HuH-7.5 (cell line): ENCODE data around the gene CAPN11.

Experiments used
- DNase-seq: peaks from one replicate; pipeline ENCODE4 v3.0.0; 2011; ENCODE audit warnings: low spot score

CAPN11 gene

DNA sequence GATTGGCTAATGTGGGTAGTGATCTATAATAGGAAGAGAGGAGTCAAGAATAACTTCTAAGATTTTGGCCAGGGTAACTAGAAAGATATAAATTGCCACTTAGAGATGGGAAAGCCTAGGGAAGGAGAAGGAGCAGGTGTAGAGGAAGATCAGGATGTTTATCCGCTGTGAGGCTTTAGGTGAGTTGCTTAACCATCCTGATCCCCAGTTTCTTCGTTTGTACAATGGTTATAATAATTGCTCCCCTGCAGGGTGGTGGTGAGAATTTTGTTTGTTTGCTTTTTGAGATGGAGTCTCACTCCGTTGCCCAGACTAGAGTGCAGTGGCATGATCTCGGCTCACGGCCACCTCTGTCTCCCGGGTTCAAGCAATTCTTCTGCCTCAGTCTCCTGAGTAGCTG lies 55.7 kb downstream of the CAPN11 start:
- no peak for DNase-seq

DNA sequence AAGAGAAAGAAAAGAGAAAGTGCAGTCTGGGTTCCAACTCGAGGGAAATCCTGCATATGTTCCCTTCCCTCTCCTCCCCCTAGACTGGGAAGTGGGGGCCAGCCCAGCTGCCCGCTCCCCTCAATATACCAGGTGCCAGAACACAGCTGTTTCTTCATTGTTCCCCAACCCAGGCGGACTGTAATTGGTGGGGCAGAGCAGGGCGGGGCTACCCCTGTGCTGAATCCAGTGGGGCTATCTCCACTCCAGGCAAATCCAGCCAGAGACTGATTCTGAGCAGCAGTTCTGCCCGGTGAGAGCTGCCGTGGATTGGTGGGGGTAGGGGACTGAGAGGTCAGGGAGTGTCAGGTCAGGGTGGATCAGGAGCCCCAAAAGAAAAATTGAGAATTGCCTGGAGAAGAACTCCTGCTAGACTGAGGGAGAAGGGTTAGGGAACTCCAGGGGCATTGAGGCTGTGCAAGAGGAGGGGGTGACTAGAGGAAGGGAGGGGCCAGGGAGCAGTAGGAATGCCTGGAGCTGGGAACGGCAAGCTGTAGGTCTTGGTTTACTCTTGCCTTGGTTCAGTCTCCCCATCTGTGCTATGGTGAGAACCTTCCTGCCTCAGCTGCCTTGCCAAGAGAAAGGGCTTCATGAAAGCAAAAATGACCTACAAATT lies 58.2 kb downstream of the CAPN11 start, which contains the start of gene MYMX:
TSS of gene MYMX (plus strand) at position 250 of the 655 bp plus-strand sequence. CDS start 546 bp downstream, outside the sequence.
- DNase-seq: no peak

DNA sequence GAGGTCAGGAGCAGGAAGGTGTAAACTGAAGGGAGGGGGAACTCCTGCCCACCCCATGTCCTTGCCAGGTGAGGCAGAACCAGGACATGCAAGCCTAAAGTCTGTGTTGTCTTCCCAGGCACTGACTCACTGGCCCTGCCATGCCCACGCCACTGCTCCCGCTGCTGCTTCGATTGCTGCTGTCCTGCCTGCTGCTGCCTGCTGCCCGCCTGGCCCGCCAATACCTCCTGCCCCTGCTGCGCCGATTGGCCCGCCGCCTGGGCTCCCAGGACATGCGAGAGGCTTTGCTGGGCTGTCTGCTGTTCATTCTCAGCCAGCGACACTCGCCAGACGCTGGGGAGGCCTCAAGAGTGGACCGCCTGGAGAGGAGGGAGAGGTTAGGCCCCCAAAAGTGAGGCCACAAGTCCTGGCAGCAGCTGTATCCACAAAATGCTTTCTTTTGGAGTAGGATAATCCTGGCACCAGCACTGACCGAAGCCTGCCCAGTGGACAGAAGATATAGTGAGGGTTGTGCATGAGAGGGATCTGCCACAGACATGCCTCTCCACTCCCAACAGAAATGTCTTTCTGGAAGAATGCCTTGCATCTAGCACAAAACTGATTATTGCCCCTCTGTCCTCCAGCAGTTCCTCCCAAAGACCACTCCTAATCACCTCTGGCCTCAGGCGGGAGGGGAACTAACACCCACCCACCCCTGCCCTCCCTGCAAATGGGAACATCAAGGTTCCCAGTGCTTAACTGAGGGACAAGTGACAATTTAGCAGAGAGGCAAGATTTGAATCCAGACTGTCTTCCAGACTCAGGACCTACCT lies 58.9 kb downstream of the CAPN11 start:
- DNase-seq: no peak

DNA sequence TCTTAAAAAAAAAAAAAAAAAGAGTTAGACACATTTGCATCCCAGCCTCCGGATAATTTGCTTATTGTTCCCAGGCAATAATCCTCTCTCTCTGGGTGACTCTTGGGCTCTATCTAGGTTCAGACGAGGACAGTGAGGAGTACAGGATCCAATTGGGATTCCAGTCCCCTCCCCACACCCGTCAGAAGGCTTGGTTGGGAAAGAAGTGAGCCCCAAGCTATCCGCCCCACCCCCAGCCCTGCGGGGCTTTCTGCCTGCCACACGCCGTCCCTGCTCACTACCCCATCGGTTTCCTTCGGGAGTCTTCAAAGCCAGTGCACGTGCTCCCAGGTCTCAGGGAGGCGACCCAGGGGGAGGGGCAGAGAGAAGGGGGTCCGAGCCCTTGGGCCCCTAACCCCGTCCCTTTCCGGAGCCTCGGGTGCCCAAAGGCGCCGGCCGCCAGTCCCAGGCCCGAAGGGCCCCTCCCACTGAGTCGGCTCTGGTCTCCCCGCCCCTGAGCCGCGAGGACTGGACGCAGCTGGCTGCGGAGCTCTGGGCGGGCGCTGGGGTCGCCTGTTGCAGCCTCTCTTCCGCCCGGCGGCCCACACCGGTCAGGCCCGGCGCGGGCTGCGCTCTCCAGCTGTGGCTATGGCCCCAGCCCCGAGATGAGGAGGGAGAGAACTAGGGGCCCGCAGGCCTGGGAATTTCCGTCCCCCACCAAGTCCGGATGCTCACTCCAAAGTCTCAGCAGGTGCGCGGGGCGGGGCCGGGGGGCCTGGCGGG lies 60.6 kb downstream of the CAPN11 start:
- peak; percentile 70 for DNase-seq

DNA sequence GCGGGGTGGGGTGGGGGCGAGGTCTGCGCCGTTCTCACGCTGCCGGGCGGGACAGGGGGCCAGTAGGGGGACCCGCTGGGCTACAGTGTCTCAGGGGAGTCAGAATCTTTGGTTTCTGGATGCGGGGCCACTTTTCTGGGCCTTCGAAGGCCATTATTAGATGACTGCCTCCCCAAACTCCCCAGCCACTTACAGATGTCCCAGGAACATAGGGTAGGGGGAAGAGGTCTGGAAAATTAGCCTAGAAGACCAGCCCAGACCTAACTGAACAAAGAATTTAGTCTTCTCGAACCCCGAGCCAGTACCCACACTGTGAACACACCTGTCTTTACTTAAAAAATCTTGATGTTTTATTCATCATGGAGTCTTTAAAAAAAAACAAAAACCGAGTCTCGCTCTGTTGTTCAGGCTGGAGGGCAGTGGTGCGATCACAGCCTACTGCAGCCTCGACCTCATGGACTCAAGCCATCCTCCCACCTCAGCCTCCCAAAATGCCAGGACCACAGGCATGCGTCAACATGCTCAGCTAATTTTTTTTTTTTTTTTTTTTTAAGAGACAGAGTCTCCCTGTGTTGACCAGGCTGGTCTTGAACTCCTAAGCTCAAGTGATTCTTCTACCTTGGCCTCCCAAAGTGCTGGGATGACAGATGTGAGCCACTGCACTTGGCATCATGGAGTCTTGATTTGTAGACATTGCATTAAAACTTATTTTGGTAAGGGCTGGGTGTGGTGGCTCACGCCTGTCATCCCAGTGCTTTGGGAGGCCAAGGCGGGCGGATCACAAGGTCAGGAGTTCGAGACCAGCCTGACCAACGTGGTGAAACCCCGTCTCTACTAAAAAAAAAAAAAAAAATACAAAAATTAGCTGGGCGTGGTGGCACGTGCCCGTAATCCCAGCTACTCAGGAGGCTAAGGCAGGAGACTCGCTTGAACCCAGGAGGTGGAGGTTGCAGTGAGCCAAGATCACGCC lies 61.5 kb downstream of the CAPN11 start:
- DNase-seq: peak; percentile 37

DNA sequence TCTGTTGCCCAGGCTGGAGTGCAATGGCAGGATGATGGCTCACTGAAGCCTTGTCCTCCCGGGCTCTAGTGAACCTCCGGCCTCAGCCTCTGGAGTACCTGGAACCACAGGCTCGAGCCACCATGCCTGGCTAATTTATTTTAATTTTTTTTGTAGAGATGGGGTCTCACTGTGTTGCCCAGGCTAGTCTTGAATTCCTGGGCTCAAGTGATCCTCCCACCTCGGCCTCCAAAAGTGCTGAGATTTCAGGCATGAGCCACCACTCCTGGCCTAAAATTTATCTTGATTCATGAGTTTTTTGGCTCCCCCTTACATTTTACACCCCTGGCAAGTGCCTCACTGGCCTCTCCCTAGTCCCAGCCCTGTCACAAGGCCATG lies 62.3 kb downstream of the CAPN11 start:
- DNase-seq: no peak

DNA sequence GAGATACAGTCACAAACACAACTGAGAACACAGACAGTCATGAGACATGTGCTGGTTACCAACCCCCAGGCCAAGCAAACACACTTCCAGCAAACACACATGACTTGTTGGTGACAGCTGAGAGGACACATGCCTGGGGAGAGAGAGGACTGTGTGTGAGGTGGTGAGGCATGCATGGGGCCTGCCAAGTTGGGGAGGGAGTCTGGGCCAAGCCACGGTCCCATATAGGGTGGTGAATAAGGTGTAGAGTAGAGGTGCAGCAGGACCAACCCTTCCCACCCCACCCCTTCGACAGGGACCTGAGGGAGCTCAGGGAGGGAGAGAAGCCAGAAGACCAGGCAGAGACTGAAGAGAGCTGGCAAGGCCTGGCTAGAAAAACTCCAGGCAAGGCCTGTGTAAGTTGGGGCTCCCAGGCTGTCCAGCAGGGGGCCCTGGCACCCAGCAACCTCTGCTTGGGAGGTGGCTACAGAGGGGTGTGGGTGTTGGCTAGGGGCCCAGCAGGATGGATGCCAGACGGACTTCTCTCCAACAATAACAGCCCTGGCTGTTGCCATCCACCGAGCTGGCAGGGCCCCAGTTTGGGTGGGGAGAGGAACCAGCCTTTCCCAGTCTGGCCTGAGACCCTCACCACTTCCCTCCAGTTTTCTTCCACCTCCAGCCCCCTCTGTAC lies 62.8 kb downstream of the CAPN11 start:
- DNase-seq: peak; percentile 75

DNA sequence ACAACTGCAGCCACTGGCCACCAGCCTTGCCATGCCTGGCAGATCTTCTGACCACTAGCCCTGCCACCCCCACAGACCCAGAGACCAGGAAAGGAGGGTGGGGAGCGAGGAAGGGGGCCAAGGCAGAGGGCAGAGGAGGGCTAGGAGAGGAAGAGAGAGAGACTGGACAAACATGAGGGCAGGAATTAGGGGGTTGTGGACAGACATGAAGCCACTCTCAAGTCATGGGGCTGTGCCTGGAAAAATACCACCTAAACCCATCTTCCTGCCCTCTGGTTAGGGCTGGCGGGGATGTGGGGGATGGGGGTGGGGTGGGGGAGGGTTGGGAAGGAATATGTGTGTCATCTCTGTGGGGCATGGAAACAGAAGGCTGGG lies 63.3 kb downstream of the CAPN11 start:
- DNase-seq: no peak

DNA sequence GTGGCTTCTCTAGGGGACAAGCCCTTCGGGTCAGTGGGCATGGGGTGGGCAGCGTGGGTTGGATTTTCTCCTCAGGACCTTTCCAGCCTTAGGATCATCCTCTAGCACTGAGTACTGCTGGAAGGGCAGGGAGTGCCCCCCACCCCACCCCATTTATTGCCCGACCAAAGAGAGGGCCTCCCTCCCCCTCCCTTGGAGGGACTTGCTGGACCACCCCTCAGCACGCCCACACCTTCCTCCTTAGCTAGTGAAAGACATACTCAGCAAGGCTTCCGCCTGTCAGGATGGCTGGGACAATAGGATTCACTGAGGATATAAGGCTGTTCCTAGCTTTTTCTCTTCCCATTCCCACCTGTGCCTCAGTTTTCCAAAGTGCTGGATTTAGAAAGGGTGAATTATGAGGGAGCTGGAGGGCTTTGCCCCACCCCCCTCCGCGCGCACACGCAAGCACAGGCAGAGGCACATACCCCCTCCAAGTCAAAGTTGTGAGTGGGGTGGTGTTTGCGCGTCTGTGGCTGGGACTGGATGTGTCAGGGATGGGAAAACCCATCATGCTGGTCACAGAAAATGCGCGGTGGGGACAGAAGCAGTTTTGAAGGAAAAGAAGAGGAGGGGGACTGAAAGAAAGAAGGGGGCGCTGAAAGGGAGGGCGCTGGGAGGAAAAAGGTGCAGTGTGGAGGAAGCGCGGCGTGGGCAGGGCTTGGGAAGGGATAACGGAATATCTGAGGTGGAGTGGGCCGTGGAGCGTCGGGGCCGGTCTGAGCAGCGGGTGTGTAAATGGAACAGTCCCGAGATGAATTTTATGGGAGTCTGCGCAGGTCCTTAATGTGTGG lies 64.1 kb downstream of the CAPN11 start:
- DNase-seq: peak; percentile 39

DNA sequence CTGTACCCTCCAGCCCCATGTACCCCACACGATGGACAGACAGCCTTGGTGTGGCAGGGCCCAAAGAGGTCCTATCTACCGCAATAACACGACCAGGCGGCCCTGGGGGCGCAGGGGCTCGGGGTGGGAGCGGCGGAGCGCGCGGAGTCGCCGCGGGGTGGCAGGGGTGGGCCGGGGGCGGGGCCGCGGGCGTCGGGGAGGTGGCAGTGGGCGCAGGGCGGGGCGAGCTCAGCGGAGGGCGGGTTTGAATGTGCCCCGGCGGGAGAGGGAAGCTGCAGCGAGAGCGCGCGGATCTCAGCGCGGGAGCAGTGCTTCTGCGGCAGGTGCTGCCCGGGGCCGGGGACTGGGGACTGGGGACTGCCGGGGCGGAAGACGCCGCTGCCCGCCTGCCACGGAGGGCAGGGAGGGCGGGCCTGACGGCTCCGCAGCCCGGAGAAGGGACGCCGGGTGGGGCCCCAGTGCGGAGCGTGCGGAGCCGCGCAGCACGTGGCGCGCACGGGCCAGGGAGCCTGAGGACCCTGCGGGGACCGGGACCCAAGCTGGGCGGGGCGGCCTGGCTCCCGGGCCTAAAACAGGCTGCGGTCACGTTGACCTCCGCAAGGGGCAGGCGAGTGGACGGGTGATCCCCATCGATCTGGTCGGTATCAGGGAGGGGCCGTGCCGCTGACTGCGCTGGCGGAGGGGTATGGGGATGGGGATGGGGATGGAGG lies 64.9 kb downstream of the CAPN11 start, which contains the start of gene SLC29A1:
TSS of gene SLC29A1 (plus strand) at position 277 of the 710 bp plus-strand sequence. CDS start 3,719 bp downstream, outside the sequence.
- DNase-seq: peak; percentile 88

DNA sequence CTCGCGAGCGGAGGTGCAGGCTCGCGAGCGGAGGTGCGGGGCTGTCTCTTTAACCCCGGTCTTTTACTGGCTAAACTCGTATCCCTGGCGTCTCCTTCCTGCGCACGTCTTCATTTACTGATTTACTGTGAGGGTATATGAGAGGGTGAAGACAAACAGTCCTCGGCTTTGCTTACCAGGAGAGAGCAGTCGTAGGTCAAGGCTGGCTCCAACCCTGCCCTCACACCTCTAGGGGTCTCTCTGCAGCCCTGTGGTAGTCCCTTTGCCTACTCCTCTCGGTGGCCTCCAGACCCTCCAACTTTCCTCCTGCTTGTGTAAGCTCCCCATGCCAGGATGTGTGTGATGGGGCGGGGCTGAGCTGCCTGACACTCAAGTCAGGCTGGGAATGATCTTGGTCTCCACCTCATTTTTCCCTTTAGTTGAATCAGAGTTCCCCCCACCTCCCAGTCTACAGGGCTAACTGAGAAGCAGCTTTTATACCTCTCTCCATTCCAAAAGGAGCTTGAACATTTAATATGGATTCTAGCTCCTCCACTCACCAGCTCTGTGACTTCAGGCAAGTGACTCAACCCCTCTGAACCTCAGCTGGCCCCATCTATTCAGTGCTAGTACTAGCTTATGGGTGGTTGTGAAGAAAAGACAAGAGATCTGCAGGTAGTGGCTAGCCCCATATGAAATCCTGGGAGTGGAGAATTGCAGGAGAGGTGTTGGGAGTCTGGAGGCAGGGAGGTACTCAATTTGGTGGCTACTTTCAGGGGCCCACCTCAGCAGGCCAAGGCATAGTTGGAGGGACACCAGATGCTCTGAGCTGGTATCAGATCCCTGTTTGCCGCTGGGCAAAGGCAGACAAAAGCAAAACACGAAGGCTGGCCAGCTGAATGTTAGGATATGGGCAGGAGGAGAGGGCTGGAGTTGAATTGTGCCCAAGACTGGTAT lies 65.7 kb downstream of the CAPN11 start:
- DNase-seq: peak; percentile 37

DNA sequence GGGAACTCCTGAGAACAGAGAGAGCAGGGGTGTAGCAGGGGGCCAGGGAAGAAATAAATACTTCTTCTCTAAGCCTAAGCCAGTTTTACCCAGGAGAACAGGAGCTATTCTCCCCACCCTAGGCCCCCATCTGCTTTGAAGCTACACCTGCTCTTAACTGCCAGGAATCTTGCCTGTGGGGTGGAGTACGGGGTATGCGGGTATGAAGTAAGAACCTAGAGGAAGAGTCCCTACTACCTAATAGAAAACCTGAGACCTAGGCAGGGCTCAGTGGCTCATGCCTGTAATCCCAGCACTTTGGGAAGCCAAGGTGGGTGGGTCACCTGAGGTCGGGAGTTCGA lies 66.3 kb downstream of the CAPN11 start:
- DNase-seq: no peak

DNA sequence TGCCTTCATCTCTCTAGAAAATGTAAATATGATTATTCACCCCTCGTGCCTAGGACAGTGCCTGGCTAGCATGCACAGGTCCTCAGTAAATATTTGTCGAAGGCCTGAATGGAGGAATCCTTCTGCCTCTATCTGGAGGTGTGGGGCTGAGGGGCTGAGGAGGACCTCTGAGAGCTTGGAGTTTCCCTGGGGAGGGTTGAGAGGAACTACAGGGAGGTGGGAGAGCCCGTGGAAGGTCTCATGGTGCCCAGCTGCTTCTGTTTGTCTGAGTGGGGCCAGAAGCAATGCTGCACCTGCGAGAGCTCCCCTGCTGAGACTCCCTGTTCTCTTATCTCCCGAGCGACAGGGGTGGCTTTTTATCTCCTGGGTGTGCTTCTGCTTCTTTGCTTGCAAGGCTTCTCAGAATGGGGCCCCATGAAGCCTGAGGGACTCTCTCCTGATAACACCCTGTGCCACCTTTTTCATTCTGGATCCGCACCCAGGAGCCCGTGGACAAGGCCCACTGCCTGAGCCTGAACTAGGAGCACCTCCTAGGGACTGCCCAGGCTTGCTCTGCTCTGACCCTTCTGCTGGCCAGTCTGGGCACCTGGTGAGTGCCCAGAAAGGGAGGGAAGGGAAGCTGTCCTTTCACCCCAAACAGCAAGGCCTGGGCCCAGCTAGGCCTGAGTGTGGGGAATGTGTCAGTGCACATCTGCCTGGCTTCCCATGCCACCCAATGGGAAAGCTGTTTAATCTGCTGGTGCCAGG lies 67.1 kb downstream of the CAPN11 start:
- DNase-seq: no peak

DNA sequence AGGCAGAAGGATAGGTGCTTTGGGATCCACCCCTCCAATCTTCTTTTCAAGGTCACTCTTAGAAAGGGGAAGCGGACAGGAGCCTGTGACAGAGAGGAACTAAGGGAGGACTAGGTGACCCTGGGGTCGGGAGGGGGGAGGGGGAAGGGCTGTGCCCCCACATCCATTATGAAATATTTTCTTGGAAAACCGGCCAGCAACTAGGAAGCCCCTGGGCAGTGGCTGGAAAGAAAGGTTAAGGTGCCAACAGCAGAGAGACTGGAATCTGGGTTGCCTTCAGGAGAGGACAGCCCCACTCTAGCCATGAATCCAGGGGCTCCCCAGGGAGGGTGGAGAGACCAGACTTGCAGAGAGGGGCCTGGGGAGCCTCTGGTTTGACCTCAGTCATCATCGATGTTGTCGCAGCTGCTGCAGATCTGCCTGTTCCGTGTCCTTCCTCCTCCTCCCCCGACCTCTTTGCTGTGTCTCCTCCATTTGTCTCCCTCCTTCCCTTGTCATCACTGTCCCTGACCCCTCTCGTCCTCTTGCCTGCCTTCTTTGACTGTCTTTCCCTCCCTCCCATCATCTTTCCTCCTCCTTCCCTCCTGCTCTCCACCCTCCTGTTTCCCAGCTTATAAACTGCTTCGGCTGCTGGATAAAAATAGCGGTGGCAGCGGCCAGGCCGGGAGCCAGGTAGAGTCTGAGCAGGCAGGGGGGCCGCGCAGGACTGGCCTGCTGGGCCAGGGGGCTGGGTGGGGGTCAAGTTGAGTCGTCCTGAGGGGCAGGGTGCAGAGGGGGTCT lies 67.9 kb downstream of the CAPN11 start:
- no peak for DNase-seq

DNA sequence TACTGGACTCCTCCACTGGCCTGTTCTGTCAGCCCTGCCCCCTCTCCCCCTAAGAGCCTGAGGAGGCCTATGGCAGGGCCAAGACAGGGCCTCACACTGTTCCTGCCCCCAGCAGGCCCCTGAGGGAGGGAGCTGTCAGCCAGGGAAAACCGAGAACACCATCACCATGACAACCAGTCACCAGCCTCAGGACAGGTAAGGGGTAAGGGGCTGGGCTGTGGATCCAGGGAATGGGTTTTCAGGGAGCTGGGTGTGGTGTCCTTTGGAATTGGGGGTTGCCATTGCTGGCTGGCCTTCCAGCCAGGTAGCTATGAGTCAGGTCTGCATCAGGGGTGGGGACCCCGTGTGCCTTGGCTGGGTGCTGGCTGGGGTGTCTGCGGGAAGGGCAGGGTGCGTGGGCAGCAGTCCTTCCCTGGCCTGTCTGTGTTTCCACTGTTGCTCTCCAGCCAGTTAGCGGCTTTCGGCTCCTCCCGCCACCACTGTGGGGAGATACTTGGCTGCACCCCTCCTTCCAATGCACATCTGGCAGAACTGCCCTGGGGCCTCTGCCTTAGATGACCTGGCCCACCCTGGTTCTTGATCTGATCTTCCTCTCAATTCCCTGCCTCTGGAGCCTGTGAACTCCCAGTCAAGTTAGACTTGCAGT lies 68.7 kb downstream of the CAPN11 start:
- no peak for DNase-seq

DNA sequence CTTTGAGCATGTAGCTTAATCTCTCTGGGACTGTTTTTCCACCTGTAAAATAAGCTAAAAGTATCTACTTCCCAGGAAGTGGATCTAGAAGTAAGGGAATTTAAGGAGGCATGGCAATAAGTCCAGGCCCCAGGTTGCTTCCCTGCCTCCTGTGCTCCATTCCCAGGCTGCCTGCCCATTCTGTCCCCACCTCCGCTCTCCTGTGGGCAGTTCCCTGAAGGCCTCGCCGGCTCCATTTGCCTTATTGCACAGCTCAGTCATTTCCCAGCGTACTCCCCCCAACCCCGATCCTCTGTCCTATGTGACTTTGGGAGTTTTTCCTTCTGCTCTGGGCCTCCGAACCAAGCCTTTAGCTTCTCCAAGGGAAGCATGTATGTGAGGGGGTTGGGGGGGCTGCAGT lies 69.4 kb downstream of the CAPN11 start:
- no peak for DNase-seq
